Stimulated activated CD8-positive, alpha-beta memory T cell treated with anti-CD3 and anti-CD28 coated beads, Interleukin-15, amount 100 ng/mL, for 48 hours (primary cell): Measurements from ENCODE around the gene SUSD2.
"Not testable (repeated sequence)": the region's sequence is repeated elsewhere in the genome, so short reads cannot be mapped to it uniquely, and the experiment has no call there.

ENCODE experiments used
- DNase-seq, 2 donors: peaks; one replicate each; pipeline ENCODE4 v3.0.0-alpha.2; 2020; ENCODE audit warnings: low read depth in 2 of 2

Gene SUSD2

GRCh38 chr22:24177045-24177444, 4.2 kb upstream of the SUSD2 start:
- DNase-seq, result no peak

GRCh38 chr22:24177456-24177855, 3.8 kb upstream of the SUSD2 start:
- DNase-seq, result no peak

DNA sequence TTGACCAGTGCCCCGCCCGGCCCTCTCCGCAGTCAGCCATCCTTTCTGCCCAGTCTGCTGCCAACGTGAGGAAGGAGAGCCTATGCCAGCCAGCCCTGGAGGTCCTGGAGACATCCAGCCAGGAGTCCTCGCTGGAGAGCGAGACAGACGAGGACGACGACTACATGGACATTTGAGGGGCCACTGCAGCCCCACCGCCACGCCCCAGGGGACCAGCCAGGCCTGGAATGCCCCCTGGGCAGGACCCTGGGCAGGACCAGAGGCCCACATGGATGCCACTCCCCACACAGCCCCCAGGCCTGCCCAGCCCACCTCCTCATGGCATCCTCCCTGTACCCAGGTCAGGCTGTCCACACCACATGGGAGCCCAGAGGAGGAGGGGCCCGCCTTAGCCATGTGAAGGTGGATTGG, 3.3 kb upstream of the SUSD2 start:
- DNase-seq, result no peak

DNA sequence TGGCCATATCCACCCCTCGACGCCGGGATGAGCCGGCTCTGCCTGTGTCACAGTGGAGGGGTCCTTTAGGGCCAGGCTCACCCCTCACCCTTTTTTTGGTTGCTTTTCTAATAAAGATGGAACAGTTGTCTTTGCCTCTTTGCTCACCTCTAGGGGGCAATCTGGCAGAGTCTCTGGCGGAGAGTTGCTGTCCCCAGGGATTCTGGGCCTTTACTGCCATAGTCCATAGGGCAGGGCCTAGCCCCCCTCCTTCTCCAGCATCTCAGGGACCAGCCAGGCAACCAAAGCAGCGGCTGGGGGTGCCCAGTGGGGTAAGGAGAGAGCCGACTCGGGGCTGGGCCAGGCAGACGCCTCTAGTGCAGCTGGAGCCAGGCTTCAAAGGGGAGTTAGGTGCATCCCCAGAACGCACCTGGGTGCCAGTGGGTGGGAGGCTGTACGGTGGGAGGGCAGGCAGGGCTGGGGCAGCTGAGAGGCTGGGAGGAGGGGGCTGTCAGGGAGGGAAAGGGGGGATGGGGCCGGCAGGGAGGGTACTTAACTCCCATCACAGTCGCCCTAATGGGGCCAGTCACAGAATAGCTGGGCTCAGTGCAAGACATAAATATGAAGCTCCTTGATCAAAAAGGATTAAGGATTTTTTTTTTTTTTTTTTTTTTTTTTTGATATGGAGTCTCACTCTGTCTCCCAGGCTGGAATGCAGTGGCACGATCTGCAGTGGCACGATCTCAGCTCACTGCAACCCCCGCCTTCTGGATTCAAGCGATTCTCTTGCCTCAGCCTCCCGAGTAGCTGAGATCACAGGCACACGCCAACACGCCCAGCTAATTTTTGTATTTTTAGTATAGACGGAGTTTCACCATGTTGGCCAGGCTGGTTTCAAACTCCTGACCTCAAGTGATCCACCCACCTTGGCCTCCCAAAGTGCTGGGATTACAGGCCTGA, 2.5 kb upstream of the SUSD2 start:
- DNase-seq, result no peak

DNA sequence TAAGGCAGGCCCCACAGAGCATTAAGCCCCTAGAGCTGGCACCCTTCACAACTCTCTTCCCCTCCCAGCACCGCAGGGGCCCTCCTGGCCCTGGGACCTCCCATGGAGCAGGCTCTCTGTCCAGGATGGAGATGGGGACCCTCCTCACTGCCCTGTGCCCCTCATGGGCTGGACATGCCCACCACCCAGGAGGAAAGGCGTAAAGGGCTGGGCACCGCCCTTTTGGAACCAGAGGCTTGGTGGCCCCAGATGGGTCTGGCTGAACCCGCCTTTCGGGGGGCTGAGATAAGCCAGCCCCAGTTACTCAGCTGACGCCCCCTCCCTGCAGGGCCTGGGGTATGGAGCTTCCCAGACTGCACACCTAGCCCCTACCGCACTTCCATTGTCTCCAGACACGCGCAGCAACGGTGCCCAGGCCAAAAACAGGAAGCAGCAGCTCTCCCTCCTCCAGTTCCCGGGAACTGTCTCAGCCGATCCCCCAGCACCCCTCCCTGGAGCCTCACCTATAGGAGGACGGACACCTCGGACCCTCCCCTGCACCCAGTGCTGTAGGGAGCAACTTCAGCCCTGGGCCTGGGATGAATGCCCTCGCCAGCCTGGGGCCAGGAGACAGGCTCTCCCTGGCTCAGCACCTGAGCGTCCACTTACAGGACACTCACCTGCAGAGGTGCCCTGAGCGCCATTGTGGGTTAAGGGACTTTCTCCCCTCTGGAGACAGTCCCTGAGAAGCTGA, 1.6 kb upstream of the SUSD2 start:
- DNase-seq, result no peak

DNA sequence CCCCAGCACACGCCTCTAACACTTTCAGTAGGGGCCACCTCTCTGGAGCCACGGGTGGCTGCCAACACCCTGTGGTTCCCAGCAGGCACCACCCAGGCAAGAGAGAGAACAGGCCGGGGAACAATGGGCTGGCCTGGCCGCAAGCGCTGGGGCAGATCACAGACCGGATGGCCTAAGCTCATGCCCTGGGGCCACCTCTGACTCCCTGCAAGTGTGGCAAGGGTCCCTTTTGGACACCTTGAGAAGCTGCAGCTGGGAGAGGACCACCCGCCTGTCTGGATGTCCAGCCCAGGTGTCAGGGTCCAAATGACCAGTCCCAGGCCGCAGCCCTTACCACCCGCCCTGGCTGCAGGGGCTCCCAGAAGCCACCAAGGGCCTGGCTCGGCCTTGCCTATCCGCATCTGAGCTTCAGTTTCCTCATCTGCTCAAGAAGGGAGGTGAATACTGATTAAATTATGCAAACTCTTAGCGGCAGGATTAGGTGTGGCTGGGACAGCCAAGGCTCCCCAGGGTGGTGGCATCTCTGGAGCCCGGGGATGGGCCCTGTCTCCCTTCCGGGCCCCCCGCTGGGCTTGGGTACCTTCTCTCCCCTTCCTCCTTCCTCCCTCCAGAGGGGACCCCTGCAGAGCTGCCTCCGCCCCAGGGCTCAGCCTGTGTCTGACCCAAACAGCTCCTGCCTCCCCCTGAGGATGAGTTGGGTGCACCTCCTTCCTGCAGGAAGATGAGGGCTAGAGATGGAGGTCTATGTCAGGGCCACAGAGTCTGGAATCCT, 785 bp upstream of the SUSD2 start:
- no peak for DNase-seq

- no peak for DNase-seq
These were observed 961 bp downstream of the SUSD2 start for GRCh38 chr22:24181996-24182899.

- DNase-seq, result not testable (repeated sequence)
These were observed 1.6 kb downstream of the SUSD2 start for GRCh38 chr22:24182900-24183246.

- DNase-seq, result no peak
These were observed 2.2 kb downstream of the SUSD2 start for GRCh38 chr22:24183321-24184031.

DNA sequence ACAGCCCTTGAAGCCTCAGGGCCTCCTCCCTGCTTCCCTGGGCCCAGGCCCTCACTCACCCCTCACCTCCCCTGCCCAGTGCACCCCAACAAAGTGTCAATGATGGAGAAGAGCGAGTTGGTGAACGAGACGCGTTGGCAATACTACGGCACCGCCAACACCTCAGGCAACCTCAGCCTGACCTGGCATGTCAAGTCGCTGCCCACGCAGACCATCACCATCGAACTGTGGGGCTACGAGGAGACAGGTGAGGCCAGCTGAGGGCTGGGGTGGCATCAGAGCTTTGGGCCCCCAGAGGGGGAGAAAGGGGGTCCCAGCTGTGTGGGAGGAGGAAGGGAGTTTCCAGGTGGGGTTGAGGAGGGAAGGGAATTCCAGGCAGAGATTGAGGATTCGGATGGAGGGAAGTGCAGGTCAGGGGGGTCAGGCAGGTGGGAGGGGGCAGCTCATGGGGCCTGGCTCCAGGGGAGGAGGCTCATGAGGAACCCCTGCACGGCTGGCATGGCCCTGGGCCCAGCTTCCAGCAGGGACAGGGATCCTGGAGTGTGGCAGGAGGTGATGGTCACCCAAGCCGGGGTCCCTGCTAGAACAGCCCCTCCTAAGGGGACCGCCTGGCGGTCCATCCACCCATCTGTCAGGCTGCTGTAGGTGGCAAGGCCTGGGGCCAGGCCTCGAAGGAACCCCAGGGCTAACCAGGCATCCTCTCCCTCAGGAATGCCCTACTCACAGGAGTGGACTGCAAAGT, 2.9 kb downstream of the SUSD2 start:
- DNase-seq, result no peak

DNA sequence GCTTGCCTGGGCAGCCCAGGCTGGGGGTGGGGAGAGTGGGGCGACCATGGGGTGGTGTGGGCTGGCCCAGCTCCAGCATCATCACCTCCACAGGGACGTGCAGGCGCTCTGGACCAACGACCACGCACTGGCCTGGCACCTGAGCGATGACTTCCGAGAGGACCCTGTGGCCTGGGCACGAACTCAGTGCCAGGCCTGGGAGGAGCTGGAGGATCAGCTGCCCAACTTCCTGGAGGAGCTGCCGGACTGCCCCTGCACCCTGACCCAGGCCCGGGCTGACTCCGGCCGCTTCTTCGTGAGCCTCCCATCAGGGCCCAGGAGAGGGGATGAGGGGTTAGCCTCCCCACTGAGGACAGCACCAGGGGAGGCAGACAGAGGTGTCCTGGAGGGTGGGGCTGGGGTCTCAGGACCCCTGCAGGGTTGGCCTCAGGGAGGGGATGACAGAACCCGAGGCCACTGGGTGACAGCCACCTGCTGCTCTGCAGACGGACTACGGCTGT, 3.8 kb downstream of the SUSD2 start:
- no peak for DNase-seq

DNA sequence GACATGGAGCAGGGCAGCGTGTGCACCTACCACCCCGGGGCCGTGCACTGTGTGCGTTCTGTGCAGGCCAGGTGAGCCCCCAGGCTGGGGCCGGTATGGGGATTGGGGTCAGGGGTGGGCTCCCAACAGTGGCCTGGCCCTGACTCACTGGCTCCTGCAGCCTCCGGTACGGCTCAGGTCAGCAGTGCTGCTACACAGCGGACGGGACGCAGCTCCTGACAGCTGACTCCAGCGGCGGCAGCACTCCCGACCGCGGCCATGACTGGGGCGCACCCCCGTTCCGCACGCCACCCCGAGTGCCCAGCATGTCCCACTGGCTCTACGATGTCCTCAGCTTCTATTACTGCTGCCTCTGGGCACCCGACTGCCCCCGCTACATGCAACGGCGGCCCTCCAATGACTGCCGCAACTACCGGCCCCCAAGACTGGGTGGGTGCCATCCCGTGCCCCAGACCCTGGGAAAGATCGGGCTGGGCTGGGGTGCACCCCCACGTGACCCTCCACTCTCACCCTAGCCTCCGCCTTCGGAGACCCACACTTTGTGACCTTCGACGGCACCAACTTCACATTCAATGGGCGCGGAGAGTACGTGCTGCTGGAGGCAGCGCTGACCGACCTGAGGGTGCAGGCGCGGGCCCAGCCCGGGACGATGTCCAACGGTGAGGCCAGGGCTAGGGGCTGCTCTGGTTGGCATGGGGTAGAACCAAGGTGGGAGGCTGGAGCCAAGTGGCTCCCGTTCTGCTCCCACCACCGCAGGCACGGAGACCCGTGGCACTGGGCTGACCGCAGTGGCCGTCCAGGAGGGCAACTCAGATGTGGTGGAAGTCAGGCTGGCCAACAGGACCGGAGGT, 4.4 kb downstream of the SUSD2 start:
- DNase-seq, result no peak

DNA sequence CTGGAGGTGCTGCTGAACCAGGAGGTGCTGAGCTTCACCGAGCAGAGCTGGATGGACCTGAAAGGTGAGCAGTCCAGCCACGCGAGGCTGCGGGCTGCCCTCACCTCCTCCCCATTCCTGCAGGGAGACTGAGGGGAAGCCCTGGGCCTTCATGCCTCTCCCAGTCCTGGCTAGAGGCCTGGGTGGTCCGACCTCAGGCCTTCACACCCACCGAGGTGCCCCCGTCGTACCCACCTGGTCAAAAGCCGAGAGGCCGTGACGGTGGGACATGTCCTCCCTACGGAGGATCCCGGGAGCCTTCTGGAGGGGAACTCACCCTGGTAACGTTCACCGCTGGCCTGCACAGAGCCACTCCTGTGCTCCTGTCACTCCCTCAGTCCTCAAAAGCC, 5.1 kb downstream of the SUSD2 start:
- DNase-seq, result no peak

GRCh38 chr22:24186892-24187670, 5.8 kb downstream of the SUSD2 start:
- DNase-seq, result no peak

DNA sequence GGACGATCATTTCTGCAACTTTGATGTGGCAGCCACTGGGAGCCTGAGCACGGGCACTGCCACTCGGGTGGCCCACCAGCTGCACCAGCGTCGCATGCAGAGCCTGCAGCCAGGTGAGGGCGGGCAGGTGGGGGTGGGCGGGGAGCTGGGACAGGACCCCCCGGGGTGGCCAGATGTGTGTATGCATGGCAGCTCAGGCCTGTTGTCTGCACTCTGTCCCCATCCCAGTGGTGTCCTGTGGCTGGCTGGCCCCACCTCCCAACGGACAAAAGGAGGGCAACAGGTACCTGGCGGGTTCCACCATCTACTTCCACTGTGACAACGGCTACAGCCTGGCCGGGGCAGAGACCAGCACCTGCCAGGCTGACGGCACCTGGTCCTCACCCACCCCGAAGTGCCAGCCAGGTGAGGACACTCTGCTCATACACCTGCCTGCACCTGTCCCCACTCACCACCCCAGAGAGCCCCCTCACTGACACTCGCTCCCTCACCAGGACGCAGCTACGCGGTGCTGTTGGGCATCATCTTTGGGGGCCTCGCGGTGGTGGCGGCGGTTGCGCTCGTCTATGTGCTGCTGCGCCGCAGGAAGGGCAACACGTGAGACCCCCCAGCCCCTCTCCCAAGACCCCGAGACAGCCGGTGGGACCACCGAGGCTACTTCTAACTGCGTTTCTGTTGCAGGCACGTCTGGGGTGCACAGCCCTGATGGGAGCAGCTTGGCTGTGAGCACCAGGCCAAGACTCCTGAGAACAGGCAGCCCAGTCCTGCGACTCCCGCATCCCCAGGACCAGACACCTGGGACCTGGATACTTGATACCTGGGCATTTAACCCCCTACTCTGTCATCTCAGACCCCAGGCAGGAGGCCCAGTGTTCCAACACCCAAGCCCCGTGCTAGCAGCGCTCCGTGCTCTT, 6.7 kb downstream of the SUSD2 start:
- DNase-seq, result no peak

DNA sequence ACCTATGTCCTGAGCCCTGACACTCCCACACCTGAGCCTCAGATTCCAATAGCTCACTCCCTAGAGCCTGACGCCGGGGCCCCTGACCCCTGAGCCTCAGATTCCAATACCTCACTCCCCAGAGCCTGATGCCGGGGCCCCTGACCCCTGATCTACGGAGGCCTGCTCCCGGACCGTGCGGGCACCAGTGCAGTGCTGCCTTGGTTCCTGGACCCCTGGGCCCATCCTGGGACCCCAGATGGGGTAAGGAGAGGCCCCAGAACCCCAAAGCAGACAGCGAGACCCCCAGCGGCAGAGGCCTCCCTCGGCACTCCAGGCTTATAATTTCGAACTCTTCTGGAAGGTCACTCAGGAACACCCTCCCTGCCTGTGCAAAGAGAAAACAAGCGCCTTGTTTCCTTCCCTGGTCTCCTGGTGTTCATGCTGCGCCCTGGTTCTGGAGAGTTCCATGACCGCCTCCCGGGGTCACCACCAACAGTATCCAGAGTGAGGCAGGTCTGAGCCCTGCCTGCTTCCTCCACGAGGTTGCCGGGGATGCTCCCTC, 7.5 kb downstream of the SUSD2 start:
- no peak for DNase-seq
